HUES6 (cell line): ENCODE results near the gene TFEB.

ENCODE experiments used
- H3K27ac ChIP-seq: 2 replicates; pipeline ENCODE4 v1.7.0; 2013; ENCODE audit warnings: low read depth, mild to moderate bottlenecking, low read length, inconsistent platforms
- H3K27me3 ChIP-seq: 2 replicates; pipeline ENCODE4 v1.6.1; 2013; ENCODE audit warnings: low read length; ENCODE audit not compliant: control insufficient read depth, insufficient read depth
- H3K36me3 ChIP-seq: 2 replicates; pipeline ENCODE4 v1.6.1; 2013; ENCODE audit warnings: low read length; ENCODE audit not compliant: control insufficient read depth, insufficient read depth
- H3K4me1 ChIP-seq: 2 replicates; pipeline ENCODE4 v1.6.1; 2013; ENCODE audit warnings: low read length; ENCODE audit not compliant: control insufficient read depth, insufficient read depth
- H3K4me3 ChIP-seq: 2 replicates; pipeline ENCODE4 v1.5.1; 2013; ENCODE audit warnings: low read depth, low read length
- H3K9ac ChIP-seq: one replicate; pipeline ENCODE4 v1.6.1; 2013; ENCODE audit warnings: mild to moderate bottlenecking, low read length
- H3K9me3 ChIP-seq: 2 replicates; pipeline ENCODE4 v1.6.1; 2013; ENCODE audit warnings: low read depth, low read length; ENCODE audit not compliant: control insufficient read depth, insufficient read depth

The TFEB gene

DNA sequence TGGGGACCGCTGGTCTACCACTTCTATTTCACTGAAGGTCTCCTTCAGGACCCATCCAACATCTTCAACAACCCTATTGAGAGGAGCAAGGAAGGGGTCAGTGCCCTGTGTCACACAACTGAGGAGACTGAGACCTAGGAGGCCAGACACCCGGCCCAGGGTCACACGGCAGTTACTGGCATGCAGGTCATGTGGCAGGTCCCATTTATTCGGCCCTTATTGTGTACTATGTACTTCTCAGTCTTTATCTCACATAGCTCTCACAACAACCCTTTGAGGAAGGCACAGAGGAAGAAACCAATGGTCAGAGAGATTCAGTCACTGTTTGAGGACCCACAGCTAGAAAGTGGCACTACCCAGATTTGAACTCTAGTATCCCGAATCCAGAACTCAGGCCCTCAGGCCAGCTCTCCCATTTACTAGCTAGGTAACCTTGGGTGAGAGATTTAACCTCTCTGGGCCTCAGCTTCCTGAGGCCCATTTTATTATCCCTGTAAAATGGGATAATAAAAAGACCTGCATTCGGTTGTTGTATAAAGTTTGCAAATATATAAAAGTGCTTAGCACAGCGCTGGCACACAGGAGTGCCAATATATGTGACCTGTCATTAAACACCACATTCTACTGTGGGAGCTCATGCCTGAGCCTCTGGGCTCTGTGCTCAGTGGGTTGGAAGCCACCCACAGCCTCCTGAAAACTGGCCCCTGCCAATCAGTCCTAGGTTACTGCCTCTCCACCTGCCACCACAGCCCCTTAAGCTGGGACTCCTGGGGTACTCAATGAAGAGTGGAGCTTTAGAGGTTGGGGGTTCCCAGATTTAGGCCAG, 15.8 kb downstream of the TFEB start:
- Histone ChIP-seq H3K9ac (no peak overlapping the region), H3K4me1 (peaks cover 25% of the 10 kb centered on the region), H3K9me3 (no peaks in the 10 kb centered on the region), H3K36me3 (no peaks in the 10 kb centered on the region), H3K4me3 (no peak overlapping the region), H3K27me3 (no peaks in the 10 kb centered on the region), H3K27ac (no peak overlapping the region)

DNA sequence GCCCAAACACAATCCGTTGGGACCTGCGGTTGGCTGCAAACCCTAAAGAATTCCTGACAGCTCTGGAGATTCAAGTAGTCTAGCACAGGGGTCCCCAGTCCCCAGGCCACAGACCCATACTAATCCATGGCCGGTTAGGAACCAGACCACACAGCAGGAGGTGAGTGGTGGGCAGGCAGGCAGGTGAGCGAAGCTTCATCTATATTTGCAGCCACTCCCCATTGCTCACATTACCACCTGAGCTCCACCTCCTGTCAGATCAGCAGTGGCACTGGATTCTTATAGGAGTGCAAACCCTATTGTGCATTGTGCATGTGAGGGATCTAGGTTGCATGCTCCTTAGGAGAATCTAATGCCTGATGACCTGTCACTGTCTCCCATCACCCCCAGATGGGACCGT, 16.6 kb downstream of the TFEB start:
- Histone ChIP-seq H3K27me3 (no peaks in the 10 kb centered on the region), H3K27ac (no peak overlapping the region), H3K9me3 (no peaks in the 10 kb centered on the region), H3K4me3 (no peak overlapping the region), H3K36me3 (no peaks in the 10 kb centered on the region), H3K9ac (no peak overlapping the region), H3K4me1 (peaks cover 18% of the 10 kb centered on the region)

DNA sequence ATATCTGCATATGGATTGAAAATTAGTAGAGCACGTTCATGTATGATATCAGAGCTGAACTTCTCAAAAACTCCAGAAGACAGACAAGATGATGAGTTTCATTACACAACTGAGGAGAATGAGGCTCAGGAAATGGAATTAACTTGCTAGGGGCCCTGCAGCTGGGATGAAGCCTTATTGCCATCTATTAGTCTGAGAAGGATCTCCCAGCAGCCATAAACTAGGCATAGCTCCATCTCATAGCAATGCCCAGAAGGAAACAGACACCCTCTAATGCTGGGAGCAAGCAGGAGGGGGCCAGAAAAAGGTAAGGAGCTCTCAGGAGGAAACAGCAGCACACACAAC, 18.0 kb downstream of the TFEB start:
- H3K27ac ChIP-seq: no peak overlapping the region

DNA sequence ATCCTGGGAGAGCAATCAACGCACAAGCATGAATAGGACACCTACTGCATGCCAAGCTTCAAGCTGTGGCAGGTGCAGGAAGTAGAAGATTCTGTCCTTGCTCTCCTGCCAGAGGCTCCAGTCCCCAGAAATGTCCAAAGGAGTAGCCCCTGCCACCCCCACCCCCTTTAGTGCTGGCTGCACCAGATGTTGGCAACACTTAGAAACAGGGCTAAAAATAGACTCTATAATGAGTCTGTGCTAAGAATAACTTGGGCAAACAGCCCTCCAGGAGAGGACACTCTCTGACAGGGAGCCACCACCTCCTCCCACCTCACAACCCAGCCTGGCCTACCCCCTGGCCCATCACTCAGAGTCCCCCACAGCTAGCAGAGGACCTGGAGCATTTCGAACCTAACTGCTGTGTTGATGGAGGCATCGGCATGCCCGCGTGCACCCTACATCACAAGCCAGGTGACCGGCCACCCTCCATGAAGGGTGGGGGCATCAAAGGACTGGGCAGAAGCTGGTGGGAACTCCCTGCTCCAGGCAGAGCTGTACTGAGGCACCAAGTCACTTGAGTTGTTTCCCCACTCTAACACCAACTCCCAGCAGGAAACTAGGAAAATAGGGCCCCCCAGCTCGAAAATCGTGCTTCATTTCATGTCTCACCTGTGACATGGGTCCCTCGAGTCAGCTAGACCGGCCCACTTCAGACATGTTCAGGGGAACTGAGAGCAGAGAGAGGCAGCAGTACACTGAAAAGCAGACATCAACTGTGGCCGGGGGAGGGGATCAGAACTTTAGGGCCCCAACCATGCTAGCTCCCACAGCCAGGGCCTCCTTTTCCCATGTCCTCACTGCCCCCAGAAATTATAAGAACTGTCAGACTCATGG, 18.7 kb downstream of the TFEB start:
- Histone ChIP-seq H3K27ac (no peak overlapping the region), H3K36me3 (no peaks in the 10 kb centered on the region), H3K4me3 (no peak overlapping the region)

More for the DNA sequence above, 18.0 kb downstream of the TFEB start:
- no peak overlapping the region for H3K9ac ChIP-seq
- H3K4me1 ChIP-seq: peaks cover 13% of the 10 kb centered on the region; the same call in 1 of the 2 replicates
- no peak overlapping the region for H3K4me3 ChIP-seq
- H3K36me3 ChIP-seq: no peaks in the 10 kb centered on the region
- no peaks in the 10 kb centered on the region for H3K27me3 ChIP-seq
- no peaks in the 10 kb centered on the region for H3K9me3 ChIP-seq

DNA sequence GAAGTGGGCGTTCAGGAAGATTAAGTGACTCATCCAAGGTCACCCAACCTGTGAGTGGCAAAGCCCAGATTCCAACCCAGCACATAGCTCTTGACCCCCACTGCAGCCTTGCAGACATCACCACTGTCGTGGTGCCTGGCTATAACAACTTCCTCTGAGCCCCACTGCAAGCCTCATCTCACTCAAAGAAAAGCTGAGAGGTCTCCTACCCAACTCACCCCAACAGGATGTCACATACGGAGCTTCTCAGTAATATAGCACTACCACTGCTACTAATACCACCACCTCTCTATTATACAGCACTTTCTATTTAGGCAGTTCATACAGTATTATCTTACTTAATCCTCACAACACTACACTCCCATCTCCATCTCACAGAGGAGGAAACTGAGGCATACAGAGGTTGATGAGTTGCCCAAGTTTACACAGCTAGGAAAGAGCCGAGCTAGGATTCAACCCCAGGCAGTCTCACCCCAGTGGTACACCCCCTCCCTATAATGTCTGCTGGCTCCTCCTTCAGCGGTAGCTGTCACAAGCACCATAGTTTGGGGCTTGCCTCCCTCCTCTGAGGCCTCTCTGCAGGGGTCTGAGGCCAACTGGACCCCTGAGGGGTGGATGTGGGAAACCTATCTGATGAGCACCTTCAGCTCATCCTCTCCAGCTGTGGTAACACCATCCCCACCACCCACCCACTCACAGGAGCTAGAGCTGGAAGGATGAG, 19.5 kb downstream of the TFEB start:
- no peak overlapping the region for H3K9ac ChIP-seq
- H3K27ac ChIP-seq: no peak overlapping the region
- H3K4me1 ChIP-seq: peaks cover 13% of the 10 kb centered on the region; the same call in 1 of the 2 replicates
- no peaks in the 10 kb centered on the region for H3K9me3 ChIP-seq
- H3K4me3 ChIP-seq: no peak overlapping the region
- H3K36me3 ChIP-seq: no peaks in the 10 kb centered on the region
- H3K27me3 ChIP-seq: no peaks in the 10 kb centered on the region

More for the DNA sequence above, 18.7 kb downstream of the TFEB start:
- Histone ChIP-seq H3K9me3 (no peaks in the 10 kb centered on the region), H3K4me1 (peaks cover 13% of the 10 kb centered on the region; the same call in 1 of the 2 replicates), H3K9ac (no peak overlapping the region), H3K27me3 (no peaks in the 10 kb centered on the region)

DNA sequence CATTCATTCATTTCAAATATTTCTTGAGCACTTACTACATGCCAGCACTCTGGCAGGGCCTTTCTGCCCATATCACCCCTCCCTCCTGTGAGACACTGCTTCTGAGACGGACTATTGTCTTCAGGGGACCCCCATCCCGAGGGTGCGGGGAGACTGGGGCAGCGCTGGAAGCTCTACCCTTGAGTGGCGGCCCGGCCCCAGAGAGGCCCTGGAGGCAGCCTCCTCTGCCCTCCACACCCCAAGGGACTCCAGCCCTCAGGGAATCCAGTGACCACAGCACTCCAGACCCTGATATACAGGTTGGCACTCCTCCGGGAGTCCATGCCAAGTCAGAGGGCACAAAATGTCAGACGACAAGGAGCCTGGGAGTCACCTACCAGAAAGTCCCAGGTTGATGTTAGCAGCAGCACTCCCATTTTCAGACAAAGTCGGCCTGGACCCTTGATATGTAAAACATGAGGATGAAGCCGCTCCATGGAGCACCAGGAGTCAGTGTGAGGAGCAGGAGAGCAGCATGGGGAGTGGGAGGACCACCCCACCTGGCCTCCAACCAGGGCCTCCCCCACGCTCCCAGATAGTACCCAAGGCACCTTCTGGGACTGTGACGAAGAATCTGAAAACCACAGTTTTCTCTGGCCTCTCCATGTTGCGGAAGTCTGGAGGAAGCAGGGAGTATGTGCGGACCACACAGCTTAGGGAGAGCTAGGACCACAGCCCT, 20.7 kb downstream of the TFEB start:
- no peaks in the 10 kb centered on the region for H3K9me3 ChIP-seq
- peaks cover 13% of the 10 kb centered on the region; the same call in 1 of the 2 replicates for H3K4me1 ChIP-seq
- H3K27me3 ChIP-seq: no peaks in the 10 kb centered on the region
- no peaks in the 10 kb centered on the region for H3K36me3 ChIP-seq
- no peak overlapping the region for H3K27ac ChIP-seq
- H3K9ac ChIP-seq: no peak overlapping the region
- H3K4me3 ChIP-seq: no peak overlapping the region

DNA sequence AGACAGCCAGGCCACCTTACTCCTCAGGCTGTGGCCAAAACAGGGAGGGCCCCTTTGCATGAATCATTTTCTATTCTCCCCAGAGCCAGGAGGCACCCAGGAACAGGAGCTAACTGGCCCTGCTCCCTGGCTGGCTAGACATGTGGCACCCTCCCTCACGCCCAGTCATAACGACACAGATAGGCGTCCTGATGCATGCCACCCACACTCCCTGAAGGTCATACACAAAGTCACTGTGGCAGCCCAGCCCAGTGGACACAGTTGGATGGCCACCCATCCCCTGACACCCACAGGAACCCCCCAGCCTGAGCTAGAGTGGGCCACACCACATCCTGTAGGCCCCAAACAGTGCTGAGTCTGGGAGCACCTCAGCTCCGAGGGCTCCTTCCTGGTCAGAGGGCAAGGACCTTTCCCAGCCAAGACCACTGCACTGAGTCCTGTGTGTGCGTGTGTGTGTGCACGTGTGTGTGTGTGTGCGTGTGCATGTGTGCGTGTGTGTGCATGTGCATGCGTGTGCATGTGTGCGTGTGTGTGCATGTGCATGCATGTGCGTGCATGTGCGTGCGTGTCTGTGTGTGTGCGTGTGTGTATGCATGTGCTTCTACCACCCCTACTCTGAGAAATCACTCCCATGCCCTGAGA, 21.6 kb downstream of the TFEB start:
- Histone ChIP-seq H3K36me3 (no peaks in the 10 kb centered on the region), H3K4me3 (no peak overlapping the region), H3K4me1 (peaks cover 13% of the 10 kb centered on the region; the same call in 1 of the 2 replicates), H3K9me3 (no peaks in the 10 kb centered on the region), H3K27me3 (no peaks in the 10 kb centered on the region), H3K27ac (no peak overlapping the region), H3K9ac (no peak overlapping the region)

DNA sequence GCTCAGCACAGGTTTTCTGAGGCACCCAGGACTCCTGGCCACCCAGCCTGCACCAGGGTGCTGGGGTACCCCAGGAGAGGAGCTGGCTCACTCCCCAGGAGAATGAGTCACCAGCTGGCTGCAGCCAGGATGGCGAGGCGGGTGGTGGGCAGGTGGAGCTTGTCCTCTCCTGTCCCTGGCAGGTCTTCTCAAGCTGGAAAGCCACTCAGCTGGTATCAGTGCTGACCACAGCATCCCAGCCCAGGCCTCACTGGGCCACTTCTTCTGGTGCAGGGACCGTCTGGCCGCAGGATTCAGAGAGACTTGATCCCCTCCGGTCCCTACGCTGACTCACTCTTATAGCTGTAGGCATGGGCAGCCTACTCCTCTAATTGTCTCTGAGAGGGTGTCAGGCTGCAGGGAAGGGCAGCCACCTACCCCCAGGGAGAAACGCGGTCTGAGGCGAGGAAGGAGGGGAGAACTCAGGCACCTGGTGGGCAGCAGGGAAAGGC, 22.2 kb downstream of the TFEB start:
- H3K27ac ChIP-seq: no peak overlapping the region
- H3K4me1 ChIP-seq: peaks cover 13% of the 10 kb centered on the region; the same call in 1 of the 2 replicates
- no peaks in the 10 kb centered on the region for H3K27me3 ChIP-seq
- H3K4me3 ChIP-seq: no peak overlapping the region
- no peaks in the 10 kb centered on the region for H3K36me3 ChIP-seq
- H3K9ac ChIP-seq: no peak overlapping the region
- no peaks in the 10 kb centered on the region for H3K9me3 ChIP-seq

DNA sequence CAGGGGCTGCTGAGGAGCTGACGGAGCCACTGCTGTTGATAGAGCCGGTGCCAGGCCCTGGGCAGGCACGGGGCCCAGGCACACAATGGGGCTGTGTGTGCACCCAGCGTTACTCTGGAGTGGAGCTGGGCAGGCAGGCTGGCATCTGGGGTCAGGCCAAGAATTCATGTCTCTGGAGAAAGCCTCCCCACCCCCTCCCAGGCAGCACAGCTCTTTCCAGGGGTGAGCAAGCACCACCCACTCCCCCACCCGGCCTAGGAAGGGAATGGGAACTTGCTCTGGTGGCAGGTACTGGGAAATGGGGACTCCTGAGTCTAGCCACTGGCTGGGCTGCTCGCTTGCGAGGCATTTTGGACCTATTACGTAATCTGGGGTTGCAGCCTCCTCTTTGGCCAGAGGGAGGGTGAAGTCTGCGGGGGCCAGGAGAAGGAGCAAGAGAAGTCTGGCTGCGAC, 22.7 kb downstream of the TFEB start:
- H3K27me3 ChIP-seq: no peaks in the 10 kb centered on the region
- H3K4me3 ChIP-seq: no peak overlapping the region
- no peaks in the 10 kb centered on the region for H3K9me3 ChIP-seq
- H3K27ac ChIP-seq: no peak overlapping the region
- no peak overlapping the region for H3K9ac ChIP-seq
- H3K36me3 ChIP-seq: no peaks in the 10 kb centered on the region
- peaks cover 13% of the 10 kb centered on the region; the same call in 1 of the 2 replicates for H3K4me1 ChIP-seq
